ENCODE measurements around the gene FAM131B. TPM values are rescaled to one million over a fixed set of nuclear protein-coding genes. Genes with fewer than 3 reads are reported as not detected.

Gene FAM131B
- total RNA-seq = under 1 TPM; 0.34 to 0.99 (median 0.79) TPM
- under 1 TPM; 0.29 to 0.83 TPM for polyA plus RNA-seq
- long read RNA-seq, donor 1, partial matches to known transcripts = 0 of 1 reads
- long read RNA-seq, donor 1, other reads (novel, unspliced or antisense) = 1 of 1 reads
- long read RNA-seq, donor 2 = 0 reads
- long read RNA-seq, donor 3 = 0 reads

GRCh38 chr7:143362131-143363015, at the start of gene FAM131B:
TSS of gene FAM131B (minus strand) at chr7:143362713. CDS start at chr7:143362603, 110 bp downstream.
- H3K36me3 ChIP-seq = no peaks in the 10 kb centered on the region
- peak within 1 kb of the TSS; percentile 50 for H3K4me3 ChIP-seq
- H3K27ac ChIP-seq = no peak within 1 kb of the TSS
- no peaks in the 10 kb centered on the region for H3K4me1 ChIP-seq (ENCODE audit: insufficient read depth)
- no peaks in the 10 kb centered on the region for H3K27me3 ChIP-seq
- TF ChIP-seq POLR2A (IDR thresholded peaks at IDR 0.05) (no peak), EP300 (IDR thresholded peaks at IDR 0.05) (no peak), CTCF (IDR thresholded peaks at IDR 0.05) (no peak)
- DNase-seq = no peak
- H3K9me3 ChIP-seq = no peaks in the 10 kb centered on the region
- WGBS, 3 donors = 0 to 1% (median 0%) methylated on average over 41 to 95 of the region's 112 CpGs
- intact Hi-C loops (cut with DNase I) = no loop called here

- H3K36me3 ChIP-seq = no peaks in the 10 kb centered on the region
- TF ChIP-seq CTCF (IDR thresholded peaks at IDR 0.05) (no peak), POLR2A (IDR thresholded peaks at IDR 0.05) (no peak), EP300 (IDR thresholded peaks at IDR 0.05) (no peak)
- no peaks in the 10 kb centered on the region for H3K9me3 ChIP-seq
- peaks cover 3% of the 10 kb centered on the region for H3K4me1 ChIP-seq (ENCODE audit: insufficient read depth)
- DNase-seq = no peak
- no peak overlapping the region for H3K4me3 ChIP-seq
- WGBS, 3 donors = 77 to 86% (median 80%) methylated on average over 5 of the region's 5 CpGs
- no peaks in the 10 kb centered on the region for H3K27me3 ChIP-seq
- intact Hi-C loops (cut with DNase I) = loop anchor here in 1 of 4 donors (10.0 kb wide), 1 partner anchor 147 kb away; the partner anchor contains the start of gene GSTK1
- H3K27ac ChIP-seq = no peak overlapping the region
Measured at GRCh38 chr7:143411976-143412708, 49.6 kb upstream of the FAM131B start.

- no peaks in the 10 kb centered on the region for H3K9me3 ChIP-seq
- TF ChIP-seq CTCF (IDR thresholded peaks at IDR 0.05) = no peak
- no peak for TF ChIP-seq EP300 (IDR thresholded peaks at IDR 0.05)
- TF ChIP-seq POLR2A (IDR thresholded peaks at IDR 0.05) = no peak
- no peaks in the 10 kb centered on the region for H3K27me3 ChIP-seq
- H3K27ac ChIP-seq = no peak overlapping the region
- intact Hi-C loops (cut with DNase I) = loop anchor here in 1 of 4 donors (10.0 kb wide), 1 partner anchor 146 kb away; the partner anchor contains the start of gene GSTK1
- DNase-seq = no peak
- WGBS, 3 donors = 18 to 23% (median 20%) methylated on average over 6 of the region's 6 CpGs
- peaks cover 4% of the 10 kb centered on the region for H3K4me1 ChIP-seq (ENCODE audit: insufficient read depth)
- H3K36me3 ChIP-seq = no peaks in the 10 kb centered on the region
- no peak overlapping the region for H3K4me3 ChIP-seq
Measured at GRCh38 chr7:143410521-143411004, 48.0 kb upstream of the FAM131B start.

Data from ovary (tissue), 10 donors.